BLaER1 treated with 17β-estradiol and CSF1 and Interleukin-3, amounts not matched to agents 10 nM and 100 nM (cell line): Measurements from ENCODE around the gene TPSB2.
A peak's percentile ranks its signal among the peaks of the same experiment; 100 is the strongest.

Experiments used
- H3K27ac ChIP-seq, 11 experiments: shearing (Covaris generic); formaldehyde crosslinking; 2 replicates each; pipeline ENCODE4 v1.8.1; 2022
- H3K27me3 ChIP-seq, 11 experiments: shearing (Covaris generic); formaldehyde crosslinking; 2 replicates each; pipeline ENCODE4 v1.8.1; 2022
- H3K36me3 ChIP-seq, 11 experiments: shearing (Covaris generic); formaldehyde crosslinking; 2 replicates each; pipeline ENCODE4 v1.8.1; 2022
- H3K4me1 ChIP-seq, 10 experiments: shearing (Covaris generic); formaldehyde crosslinking; 2 replicates each; pipeline ENCODE4 v1.8.1; 2022
- H3K4me2 ChIP-seq, 11 experiments: shearing (Covaris generic); formaldehyde crosslinking; 2 replicates each; pipeline ENCODE4 v1.8.1; 2022
- H3K4me3 ChIP-seq, 10 experiments: shearing (Covaris generic); formaldehyde crosslinking; 2 replicates each; pipeline ENCODE4 v1.8.1; 2022
- H3K9ac ChIP-seq, 11 experiments: shearing (Covaris generic); formaldehyde crosslinking; 2 replicates each; pipeline ENCODE4 v1.8.1; 2022
- H3K9me3 ChIP-seq, 11 experiments: shearing (Covaris generic); formaldehyde crosslinking; replicated peaks in 1 of 11; 2 replicates each; pipeline ENCODE4 v1.8.1; 2022
- H4K20me1 ChIP-seq, 11 experiments: shearing (Covaris generic); formaldehyde crosslinking; 2 replicates each; pipeline ENCODE4 v1.8.1; 2022
- Cebpa-rat ChIP-seq, 11 experiments: shearing (Covaris generic); IDR thresholded peaks; 2 replicates each; pipeline ENCODE4 v1.8.1; 2022

TPSB2 gene

GRCh38 chr16:1184156-1184868 is 45.7 kb downstream of the TPSB2 start:
- Histone ChIP-seq H3K36me3 (no peaks in the 10 kb centered on the region), H3K4me2 (peak overlapping the region; percentile 88 to 99 (median 96)), H3K9me3 (no peaks in the 10 kb centered on the region), H4K20me1 (peaks cover 0 to 94% (median 83%) of the 10 kb centered on the region in 11 experiments; a peak in 20 of 22 replicates), H3K4me1 (peaks cover 32 to 71% (median 57%) of the 10 kb centered on the region in 10 experiments), H3K27ac (no peak overlapping the region), H3K27me3 (peaks cover 0 to 29% (median 6%) of the 10 kb centered on the region in 11 experiments; a peak in 11 of 22 replicates), H3K9ac (peak overlapping the region in 1 of 11 experiments; percentile 11; a peak in 1 of 22 replicates), H3K4me3 (no peak overlapping the region)
- no peak for TF ChIP-seq Cebpa-rat (IDR thresholded peaks at IDR 0.05)

GRCh38 chr16:1182950-1183907 is 46.8 kb downstream of the TPSB2 start:
- Histone ChIP-seq H3K27ac (peak overlapping the region in 3 of 11 experiments; percentile 48 to 69 (median 57); a peak in 4 of 22 replicates), H3K4me3 (peak overlapping the region in 9 of 10 experiments; percentile 32 to 61 (median 46); a peak in 14 of 20 replicates), H3K4me1 (peaks cover 32 to 70% (median 47%) of the 10 kb centered on the region in 10 experiments), H3K27me3 (peaks cover 0 to 29% (median 6%) of the 10 kb centered on the region in 11 experiments; a peak in 11 of 22 replicates), H3K4me2 (peak overlapping the region; percentile 88 to 99 (median 96)), H3K9ac (peak overlapping the region in 6 of 11 experiments; percentile 11 to 61 (median 52); a peak in 9 of 22 replicates), H4K20me1 (peaks cover 0 to 94% (median 82%) of the 10 kb centered on the region in 11 experiments; a peak in 19 of 22 replicates), H3K36me3 (no peaks in the 10 kb centered on the region), H3K9me3 (no peaks in the 10 kb centered on the region)
- TF ChIP-seq Cebpa-rat (IDR thresholded peaks at IDR 0.05), result no peak

- Histone ChIP-seq H3K4me3 (peak overlapping the region in 7 of 10 experiments; percentile 21 to 47 (median 41); a peak in 12 of 20 replicates), H3K9ac (peak overlapping the region in 9 of 11 experiments; percentile 12 to 57 (median 40); a peak in 11 of 22 replicates), H3K27ac (peak overlapping the region in 3 of 11 experiments; percentile 48 to 69 (median 57); a peak in 4 of 22 replicates), H4K20me1 (peaks cover 0 to 90% (median 76%) of the 10 kb centered on the region in 11 experiments; a peak in 19 of 22 replicates), H3K9me3 (no peaks in the 10 kb centered on the region), H3K4me1 (peaks cover 32 to 61% (median 42%) of the 10 kb centered on the region in 10 experiments), H3K4me2 (peak overlapping the region; percentile 88 to 99 (median 96)), H3K36me3 (no peaks in the 10 kb centered on the region), H3K27me3 (peaks cover 0 to 26% (median 3%) of the 10 kb centered on the region in 11 experiments; a peak in 11 of 22 replicates)
- no peak for TF ChIP-seq Cebpa-rat (IDR thresholded peaks at IDR 0.05)
Observed at GRCh38 chr16:1182316-1182671, 47.7 kb downstream of the TPSB2 start.

GRCh38 chr16:1181404-1182315 is 48.3 kb downstream of the TPSB2 start:
- H3K27ac ChIP-seq, result peak overlapping the region in 2 of 11 experiments; percentile 57 to 69; a peak in 4 of 22 replicates
- H3K9ac ChIP-seq, result peak overlapping the region in 7 of 11 experiments; percentile 7 to 56 (median 28); a peak in 7 of 22 replicates
- no peak for TF ChIP-seq Cebpa-rat (IDR thresholded peaks at IDR 0.05)
- H3K36me3 ChIP-seq, result no peaks in the 10 kb centered on the region
- peaks cover 0 to 90% (median 76%) of the 10 kb centered on the region in 11 experiments; a peak in 18 of 22 replicates for H4K20me1 ChIP-seq
- H3K4me1 ChIP-seq, result peaks cover 32 to 60% (median 42%) of the 10 kb centered on the region in 10 experiments
- peak overlapping the region in 4 of 10 experiments; percentile 25 to 46 (median 38); a peak in 5 of 20 replicates for H3K4me3 ChIP-seq
- H3K27me3 ChIP-seq, result peaks cover 0 to 26% (median 3%) of the 10 kb centered on the region in 11 experiments; a peak in 10 of 22 replicates
- H3K9me3 ChIP-seq, result no peaks in the 10 kb centered on the region
- H3K4me2 ChIP-seq, result peak overlapping the region; percentile 88 to 99 (median 96)

- H3K9me3 ChIP-seq, result no peaks in the 10 kb centered on the region
- no peak overlapping the region for H3K27ac ChIP-seq
- peaks cover 32 to 65% (median 42%) of the 10 kb centered on the region in 10 experiments for H3K4me1 ChIP-seq
- no peaks in the 10 kb centered on the region for H3K36me3 ChIP-seq
- no peak overlapping the region for H3K4me3 ChIP-seq
- peak overlapping the region in 10 of 11 experiments; percentile 18 to 99 (median 96); a peak in 20 of 22 replicates for H3K4me2 ChIP-seq
- peaks cover 0 to 92% (median 78%) of the 10 kb centered on the region in 11 experiments; a peak in 18 of 22 replicates for H4K20me1 ChIP-seq
- H3K9ac ChIP-seq, result peak overlapping the region in 2 of 11 experiments; percentile 7 to 24; a peak in 1 of 22 replicates
- no peak for TF ChIP-seq Cebpa-rat (IDR thresholded peaks at IDR 0.05)
- H3K27me3 ChIP-seq, result peaks cover 0 to 26% (median 3%) of the 10 kb centered on the region in 11 experiments; a peak in 10 of 22 replicates
Observed at GRCh38 chr16:1180549-1181403, 49.2 kb downstream of the TPSB2 start.
